HG02642 (cell line): ENCODE measurements around the gene ATP12A.

ENCODE experiments used
- ATAC-seq: cut with Tn5 transposase; IDR thresholded peaks from one replicate; pipeline ENCODE4 v1.9.1; 2021; ENCODE audit warnings: mild to moderate bottlenecking; ENCODE audit not compliant: unreplicated experiment, poor library complexity

ATP12A gene

DNA sequence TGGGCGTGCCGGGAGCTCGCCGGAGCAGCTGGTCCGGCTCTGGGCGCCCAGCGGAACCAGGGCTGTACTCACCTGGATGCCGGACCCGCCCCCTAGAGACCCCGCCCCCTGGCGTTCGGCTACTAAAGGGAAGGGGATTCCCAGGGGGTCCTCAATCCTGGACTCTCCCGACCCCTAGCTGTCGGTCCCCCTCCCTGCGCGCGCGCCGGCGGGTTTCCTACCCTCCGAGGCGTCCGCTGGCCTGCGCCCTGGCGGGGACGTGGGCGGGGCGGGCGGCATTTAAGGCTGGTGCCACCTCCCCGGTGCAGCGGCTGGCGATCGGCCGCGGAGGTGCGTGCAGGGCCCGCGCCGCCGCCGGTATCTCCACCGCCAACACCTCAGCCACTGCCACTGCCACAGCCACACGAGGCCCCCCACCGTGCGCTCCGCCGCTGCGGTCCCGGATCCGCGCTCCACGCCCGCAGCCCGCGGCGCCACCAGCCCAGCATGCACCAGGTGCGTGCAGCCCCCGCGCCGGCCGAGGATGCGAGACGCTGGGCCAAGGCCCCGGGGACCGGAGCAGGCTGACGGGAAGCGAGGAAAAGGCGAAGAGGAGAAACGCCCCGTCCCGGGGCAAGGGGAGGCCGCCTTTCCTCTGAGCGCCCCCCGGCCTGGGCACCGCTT lies at the start of gene ATP12A:
TSS of gene ATP12A (plus strand) at position 151 of the 663 bp plus-strand sequence. CDS start at position 487, 336 bp downstream.
- ATAC-seq: no peak

DNA sequence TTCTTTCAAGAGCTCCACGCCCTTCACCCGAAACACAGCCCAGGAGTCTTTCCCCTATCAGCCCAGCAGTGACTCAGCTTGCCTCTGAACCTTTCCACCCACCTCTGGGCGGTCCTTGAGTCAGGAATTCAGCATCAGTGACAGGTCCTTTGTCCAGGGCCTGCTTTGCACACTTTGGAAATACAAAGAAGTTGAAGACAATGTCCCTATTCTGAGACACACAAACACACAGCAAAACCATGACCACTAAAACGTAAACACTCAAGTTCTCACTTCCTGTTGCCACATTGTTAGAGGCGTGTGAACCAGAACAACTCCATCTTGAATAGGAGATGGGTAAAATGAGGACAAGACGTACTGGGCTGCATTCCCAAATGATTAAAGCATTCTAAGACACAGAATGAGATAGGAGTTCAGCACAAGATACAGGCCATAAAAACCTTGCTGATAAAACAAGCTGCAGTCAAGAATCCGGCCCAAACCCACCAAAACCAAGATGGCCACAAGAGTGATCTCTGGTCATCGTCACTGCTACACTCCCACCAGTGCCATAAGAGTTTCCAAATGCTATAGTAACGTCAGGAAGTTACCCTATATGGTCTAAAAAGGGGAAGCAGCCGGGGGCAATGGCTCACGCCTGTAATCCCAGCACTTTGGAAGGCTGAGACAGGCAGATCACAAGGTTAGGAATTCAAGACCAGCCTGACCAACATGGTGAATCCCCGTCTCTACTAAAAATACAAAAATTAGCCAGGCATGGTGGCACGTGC lies 49.2 kb upstream of the ATP12A start:
- ATAC-seq: no peak

DNA sequence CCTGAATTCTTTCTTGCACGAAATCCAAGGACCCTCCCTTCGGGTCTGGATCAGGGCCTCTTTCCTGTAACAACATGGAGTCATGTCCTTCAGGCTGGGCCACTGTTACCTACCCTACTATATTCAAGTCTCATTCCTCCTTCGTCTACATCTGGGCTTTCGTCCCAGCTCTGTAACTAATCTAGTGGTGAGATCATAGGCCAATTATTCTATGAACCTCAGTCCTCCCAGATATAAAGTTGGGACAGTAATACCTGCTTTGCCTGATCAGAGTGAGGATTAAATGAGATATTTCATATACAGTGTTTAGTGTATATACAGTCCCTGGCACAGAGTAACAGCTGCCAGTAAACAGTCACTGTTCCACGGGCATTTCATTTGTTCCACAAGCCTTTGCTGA lies 48.3 kb upstream of the ATP12A start:
- ATAC-seq: no peak

DNA sequence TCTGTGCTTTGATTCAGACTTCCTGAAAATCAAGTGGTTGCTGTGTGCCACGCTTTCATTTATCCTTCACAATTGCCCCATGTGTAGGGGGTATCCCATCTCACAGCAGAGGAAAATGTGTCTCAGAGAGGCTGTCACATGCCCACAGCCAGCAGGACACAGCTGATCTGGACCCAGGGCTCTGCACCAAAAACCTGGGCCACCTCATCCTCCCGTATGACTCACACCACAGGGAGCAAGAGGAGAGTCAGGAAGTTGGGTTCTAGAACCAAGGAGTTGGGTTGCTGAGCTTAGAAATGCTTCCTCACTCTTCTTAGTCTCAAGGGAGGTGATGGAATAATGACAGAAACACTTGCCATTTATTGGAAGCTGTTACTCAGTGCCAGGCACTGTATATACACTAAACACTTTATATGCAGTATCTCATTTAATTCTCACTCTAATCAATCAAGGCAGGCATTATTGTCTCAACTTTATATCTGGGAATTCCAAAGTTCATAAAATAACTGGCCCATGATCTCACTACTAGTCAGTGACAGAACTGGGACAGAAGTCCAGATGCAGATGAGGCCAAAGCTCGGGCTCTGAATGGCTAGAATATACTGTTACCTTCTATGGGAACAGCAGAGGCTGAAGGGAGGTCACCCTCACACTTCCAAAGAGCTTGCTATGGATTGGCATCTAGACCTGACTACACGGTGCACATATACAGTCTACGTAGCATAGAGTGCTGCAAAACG lies 47.7 kb upstream of the ATP12A start:
- no peak for ATAC-seq

DNA sequence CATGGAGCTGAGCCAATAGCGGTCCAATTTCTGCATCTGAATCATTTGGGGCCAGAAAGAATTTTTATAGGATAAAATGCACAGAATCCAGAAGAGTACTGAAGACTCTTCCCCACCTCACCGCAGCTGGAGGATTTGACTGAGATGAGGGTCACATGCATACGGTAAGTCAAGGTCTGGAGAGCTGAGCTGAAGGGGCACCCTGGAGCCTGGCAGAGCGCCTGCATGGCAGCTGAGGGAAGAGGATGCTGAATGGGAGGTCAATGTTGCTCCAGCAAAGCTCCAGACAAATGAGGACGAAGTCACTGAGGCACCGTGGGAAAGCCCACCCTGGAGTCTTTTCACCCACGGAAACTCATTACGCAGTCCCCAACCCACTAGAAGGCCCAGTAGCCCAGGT lies 43.4 kb upstream of the ATP12A start:
- ATAC-seq: no peak

DNA sequence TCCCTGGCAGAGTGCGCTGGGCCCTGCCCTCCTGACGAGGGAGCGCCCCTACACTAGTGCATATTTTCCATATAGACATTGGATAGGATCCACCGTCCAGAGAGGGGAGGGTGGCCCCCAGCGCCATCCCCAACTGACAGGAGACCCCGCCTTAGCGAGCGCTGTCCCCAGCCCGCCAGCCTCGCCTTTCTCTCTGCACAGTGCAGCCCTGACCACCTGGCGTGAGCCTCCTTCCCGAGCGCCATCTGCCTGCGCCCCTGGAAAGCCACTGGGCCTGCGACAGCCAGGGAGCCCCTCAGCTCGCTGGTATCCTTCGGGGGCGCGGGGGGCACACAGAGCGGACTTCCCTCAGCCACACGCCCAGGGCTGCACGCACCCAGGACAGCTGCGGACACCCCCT lies 42.1 kb upstream of the ATP12A start:
- no peak for ATAC-seq

DNA sequence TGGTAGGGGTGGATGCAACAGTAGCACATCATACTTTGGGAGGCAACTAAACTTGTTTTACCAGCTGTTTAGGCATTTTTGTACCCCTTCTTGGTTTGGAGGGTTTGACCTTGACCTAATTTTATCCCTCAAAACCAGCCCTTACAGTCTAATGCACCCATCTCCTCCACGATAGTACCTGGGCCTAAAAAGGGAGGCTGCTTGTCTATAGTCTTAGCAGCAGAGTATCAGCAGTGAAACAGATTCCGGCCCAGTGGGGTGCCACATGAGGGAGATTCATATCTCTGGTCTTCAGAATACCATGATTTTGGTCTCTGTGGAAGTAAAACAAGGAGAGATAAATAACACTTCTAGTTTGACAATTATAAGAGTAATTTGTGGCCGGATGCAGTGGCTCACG lies 39.5 kb upstream of the ATP12A start:
- ATAC-seq: no peak

DNA sequence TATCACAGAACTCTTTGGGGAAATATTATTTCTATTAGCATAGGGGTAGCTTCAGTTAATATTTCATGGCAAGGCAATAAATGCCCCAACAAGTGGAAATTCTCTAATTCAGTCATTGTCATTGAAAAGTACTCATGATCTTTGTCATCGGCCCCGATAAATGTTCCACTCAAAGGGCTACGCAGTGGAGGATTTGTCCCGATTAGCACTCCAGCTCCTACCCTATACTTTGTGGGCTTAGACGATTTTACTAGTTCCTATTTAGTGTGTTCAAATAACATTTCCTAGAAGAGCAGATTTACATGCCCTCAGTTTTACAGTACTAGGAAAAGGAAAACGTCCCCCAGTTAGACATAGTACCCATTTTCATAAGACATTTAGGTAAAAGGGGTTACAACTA lies 38.0 kb upstream of the ATP12A start:
- no peak for ATAC-seq

DNA sequence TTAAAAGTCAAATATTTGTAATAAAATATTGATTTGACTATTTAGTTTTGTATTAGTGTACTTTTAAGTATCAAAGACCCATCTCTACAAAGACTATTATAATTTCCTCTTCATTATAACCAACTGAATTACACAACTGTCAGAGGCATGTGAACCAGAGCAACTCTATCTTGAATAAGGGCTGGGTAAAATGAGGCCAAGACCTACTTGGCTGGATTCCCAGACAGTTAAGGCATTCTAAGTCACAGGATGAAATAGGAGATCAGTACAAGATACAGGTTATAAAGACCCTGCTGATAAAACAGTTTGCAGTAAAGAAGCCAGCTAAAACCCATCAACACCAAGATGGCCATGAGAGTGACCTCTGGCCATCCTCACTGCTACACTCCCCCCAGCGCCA lies 36.2 kb upstream of the ATP12A start:
- no peak for ATAC-seq

DNA sequence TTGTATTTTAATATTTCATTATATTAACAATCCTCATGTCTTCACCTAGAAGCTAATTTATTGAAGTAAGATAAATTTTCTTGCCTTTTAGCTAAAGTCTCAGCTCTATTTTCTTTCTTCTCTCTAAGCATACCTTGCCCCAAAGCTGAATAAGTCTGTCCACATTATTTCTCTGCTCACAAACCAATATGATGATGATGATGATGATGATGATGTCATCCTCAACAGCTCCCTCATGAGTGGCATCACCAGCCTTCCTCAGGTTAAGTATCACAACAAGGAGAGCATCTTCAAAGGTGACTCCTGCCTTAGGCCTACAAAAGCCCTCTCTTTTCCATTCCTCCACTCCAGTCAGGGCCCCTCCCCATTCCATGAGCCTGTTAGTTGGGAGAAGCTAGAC lies 31.9 kb upstream of the ATP12A start:
- no peak for ATAC-seq

DNA sequence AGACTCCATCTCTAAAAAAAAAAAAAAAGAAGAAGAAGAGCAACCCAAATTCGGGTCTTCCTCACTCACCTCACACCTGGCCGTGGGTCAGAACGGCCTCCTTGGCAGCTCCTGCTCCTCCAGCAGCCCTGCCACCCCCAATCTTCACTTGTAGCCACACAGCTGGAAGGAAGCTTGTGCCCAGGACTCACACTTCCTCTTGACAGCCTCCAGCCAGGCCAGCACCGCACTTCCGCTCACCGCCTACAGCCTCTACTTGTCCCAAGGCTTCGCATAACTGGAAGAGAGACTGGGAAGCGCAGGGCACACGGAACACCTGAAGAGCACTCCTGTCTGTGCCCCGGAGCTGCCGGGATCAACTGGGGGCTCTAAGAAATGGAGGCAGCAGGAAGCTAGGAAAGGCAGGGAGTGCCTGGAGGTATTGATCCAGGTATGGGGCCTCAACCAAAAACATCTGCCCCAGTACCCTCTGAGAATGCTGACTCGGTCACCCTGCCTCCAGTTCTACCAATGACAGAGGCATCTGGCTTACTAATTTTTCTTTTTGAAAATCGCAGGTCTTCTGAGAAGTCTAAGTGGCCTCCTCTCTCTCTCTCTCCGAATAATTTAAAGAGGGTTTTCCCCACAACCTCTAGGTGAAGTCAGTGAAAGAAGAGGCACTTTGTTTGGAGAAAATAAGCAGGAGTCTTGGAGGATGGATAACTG lies 31.1 kb upstream of the ATP12A start:
- ATAC-seq: no peak

DNA sequence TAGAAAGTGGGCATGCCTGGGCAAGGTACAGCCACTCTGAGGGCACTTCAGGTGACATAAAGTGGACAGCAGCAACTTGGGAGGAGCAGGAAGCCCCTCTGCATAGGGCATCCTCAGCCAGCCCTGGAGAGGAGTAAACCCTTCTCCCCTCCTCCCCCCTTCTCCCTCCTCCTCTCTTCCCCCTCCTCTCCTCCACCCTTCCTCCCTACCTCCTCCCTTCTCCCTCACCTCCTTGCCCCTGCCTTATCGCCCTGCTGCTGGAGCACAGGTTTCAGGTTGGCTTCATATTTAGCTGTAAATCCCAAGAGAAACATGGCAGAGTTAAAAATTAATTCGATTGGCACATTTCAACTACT lies 30.5 kb upstream of the ATP12A start:
- no peak for ATAC-seq

DNA sequence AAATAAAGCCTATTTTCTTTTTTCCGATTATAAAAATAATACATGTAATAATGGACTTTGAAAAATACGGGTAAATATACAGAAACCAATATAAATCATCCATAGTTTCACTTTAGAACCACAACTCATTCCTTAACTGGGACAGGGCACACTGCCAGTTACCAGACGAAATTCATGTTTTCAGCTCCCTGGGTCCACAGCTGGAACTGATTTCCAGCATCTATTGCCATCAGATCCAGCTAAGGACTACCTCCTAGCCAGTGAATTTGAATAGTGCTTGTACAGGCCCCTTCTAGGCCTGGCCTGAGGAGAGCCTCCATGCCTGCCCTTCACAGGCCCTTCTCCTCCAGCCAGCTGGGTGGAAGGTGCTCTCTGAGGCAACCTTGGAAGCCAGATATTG lies 30.0 kb upstream of the ATP12A start:
- no peak for ATAC-seq

DNA sequence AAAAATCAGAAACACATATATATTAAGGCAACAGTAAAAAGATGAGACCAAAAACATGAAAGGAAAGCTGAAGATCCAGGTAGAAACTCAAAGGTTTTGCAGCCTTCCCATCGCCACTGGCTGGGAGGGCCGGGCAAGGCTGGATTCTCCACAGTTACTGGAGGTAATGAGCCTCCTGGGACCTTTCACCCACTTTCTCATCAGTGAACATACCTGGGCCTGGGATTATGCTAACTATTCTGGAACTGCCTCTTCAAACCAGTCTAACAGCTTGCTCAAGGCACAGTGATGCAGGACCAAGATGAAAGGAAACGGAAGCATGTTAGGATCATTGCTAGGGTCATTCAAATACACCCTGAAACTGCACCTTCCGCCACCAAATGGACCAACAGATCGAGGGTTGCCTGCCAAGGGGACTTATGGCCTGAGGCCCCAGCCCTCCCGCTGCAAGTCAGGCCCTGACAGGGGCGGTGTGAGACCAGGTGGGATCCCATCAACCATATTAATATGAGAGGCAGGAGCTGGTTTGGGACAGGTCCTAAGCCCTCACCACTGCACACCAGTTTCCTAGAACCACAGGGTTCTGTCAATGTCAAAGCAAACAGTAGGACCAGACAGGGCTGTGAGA lies 28.4 kb upstream of the ATP12A start:
- no peak for ATAC-seq

DNA sequence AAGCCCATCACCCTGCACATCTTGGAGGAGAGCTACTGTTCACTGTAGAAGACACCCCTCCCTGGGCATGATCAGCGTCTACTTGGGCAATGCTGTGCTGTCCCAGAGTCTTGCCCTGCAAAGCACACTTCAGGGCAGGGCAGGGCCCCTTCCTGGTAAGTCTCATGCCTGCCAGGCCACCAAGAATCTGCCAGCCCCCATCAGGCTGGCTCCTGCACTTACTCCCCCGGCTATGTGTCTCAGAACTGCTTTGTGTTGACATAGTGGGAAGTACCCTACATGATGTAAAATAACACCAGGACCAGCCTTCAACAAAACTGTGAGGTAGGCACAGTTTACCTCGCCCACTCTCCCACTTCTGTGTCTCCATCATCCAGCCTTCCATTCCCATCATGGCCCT lies 27.8 kb upstream of the ATP12A start:
- no peak for ATAC-seq

DNA sequence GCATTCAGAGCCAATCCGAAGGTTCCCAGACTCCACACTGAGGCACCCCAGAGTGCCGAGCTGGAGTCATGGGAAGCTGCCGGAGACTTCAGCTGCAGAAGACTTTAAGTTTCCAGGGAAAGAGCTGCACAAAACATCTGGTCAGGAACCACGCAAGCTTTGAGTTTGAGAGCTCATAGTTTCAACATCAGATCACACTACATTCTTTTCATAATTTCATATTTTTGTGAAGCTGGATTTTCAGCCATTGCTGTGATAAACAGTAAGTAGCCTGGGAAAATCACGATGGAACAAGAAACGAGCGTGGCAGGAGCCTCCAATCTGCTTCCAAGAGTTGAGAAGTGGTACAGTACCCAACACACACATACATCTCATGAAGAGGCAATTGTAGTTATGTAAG lies 25.5 kb upstream of the ATP12A start:
- no peak for ATAC-seq

DNA sequence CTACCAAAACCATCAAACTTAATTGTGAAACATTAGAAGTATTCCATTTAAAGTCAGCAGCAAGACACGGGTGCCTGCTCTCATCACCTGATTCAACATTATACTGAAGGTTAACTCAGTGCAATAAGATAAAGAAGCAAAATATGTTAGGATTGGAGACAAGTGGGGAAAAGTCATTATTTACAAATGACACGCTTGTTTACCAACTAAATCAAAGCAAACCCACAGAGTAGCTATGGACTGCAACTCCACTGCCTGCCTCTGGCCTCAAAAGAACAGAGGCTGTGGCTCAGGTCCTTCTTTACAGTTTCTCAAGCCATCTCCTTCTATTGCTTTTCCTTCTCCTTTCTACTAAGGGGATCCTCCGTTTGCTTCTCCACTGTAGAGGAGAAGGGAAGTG lies 21.0 kb upstream of the ATP12A start:
- no peak for ATAC-seq

DNA sequence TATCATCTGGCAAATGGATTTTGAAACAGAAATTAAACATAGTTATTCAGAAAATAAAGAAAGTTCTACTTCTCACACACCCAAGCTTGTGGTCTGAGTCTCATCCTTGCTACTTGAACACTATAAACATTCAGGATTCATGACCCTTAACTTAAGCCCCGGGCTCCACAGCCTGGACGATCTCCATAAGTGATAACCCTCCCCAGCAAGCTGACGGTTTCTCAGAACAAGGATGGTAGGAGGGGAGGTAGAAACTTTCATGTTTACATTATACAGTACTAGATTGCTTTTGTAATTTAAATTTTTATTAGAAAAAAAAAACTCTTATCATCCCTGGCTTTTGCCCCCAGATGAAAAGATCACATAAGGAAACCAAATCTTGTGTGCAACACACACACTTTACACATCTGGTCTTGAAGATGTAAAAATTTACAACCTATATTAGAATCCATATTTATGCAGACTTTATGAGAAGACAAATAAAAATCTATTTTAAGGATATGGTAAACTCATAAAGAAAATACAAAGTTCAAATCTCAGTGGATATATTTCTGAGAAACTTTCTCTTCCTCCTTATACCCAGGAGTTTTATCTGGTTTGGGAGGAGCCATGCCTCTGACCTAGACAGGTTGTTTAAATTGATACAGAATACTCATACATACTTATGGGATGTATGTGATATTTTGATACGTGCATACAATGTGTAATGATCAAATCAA lies 20.0 kb upstream of the ATP12A start:
- no peak for ATAC-seq

DNA sequence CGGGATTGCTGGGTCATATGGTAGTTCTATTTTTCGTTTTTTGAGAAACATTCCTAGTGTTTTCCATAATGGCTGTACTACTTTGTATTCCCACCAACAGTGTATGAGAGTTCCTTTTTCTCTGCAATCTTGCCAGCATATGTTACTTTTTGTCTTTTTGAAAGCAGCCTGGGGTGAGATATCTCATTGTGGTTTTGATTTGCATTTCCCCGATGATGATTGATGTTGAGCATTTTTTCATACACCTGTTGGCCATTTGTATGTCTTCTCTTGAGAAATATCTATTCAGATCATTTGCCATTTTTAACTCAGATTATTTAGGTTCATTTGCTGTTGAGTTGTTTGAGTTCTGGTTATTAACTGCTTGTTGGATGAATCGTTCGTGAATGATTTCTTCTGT lies 18.5 kb upstream of the ATP12A start:
- ATAC-seq: no peak
